ENCODE data around the gene CYP19A1. TPM values are rescaled to one million over a fixed set of nuclear protein-coding genes. Genes with fewer than 3 reads are reported as not detected.

The CYP19A1 gene
- total and polyA plus RNA-seq, 5 experiments from 2014 or later = not detected

DNA sequence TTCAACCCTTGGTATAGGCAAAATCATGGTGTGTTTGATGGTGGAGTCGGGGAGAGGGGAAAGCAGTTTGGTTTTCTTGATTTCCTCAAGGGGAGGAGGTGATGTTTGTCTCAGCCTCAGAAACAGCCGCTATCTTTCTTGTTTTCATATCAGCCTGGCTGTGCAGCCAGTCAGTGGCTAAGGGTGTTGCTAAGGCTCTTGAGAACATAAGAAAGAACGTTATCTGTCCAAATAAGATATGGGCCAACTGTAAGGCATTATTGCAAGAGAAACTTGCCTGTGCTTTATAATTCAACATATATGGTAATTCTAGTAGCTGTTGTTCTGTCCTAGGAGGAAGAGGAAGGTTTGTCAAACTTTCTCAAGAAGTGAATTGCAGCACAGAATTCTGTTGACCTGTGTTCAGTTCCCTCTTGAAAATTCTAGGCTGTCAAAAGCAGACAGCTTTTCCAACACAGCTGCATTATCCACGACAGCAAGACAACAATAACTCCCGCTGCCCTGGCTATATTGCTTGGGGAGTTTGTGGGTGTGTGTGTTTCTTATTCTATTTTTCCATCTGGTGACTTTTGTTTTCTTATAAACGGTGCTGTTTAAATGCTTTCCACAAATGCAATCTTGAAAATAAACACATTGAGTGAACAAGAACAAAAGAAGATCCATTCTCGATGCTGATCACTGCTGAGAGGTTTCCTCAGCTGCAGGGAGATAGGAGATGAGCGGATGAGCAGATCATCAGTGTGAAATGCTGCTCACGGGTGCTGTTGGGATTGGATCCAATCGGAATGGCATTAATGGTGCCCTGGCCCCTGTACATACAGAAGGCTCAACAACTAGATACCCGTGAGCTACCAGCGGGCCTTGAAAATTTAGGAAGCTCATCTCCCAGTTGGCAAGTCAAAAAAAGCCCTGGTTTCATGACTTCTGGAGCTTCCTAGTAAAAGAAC lies 152.9 kb downstream of the CYP19A1 start:
- no peaks in the 10 kb centered on the region for H3K36me3 Mint-ChIP-seq
- H3K27me3 Mint-ChIP-seq = peaks cover 0 to 17% (median 11%) of the 10 kb centered on the region in 5 donors
- POLR2A ChIA-PET = no interaction called here
- no peak overlapping the region for H3K4me3 Mint-ChIP-seq
- no peak for ATAC-seq
- no peaks in the 10 kb centered on the region for H3K9me3 Mint-ChIP-seq
- peaks cover 0 to 3% (median 0%) of the 10 kb centered on the region in 4 donors for H3K4me1 Mint-ChIP-seq
- no peak for DNase-seq
- no peak overlapping the region for H3K27ac Mint-ChIP-seq

DNA sequence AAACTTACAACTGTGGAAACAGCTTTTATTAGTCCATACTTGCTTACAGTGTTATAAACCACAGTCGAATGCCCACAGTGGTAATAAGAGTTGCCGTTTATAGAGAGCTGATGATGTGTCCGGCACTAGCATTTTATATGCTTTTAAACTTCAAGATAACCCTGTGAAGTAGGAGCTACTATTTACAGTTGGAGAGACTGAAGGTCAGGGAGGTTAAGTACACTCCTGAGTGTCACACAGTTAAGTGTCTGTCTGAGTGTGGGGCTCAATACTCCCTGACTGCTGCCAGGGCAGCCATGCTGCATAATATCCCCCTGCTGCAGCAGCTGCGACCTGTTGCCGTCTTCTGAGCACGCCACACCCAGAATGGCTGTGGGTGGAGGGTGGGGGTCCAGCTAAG lies 153.8 kb downstream of the CYP19A1 start:
- H3K9me3 Mint-ChIP-seq = no peaks in the 10 kb centered on the region
- H3K27me3 Mint-ChIP-seq = peaks cover 0 to 17% (median 10%) of the 10 kb centered on the region in 5 donors
- H3K4me3 Mint-ChIP-seq = no peak overlapping the region
- no peak for ATAC-seq
- no peaks in the 10 kb centered on the region for H3K36me3 Mint-ChIP-seq
- peaks cover 0 to 3% (median 0%) of the 10 kb centered on the region in 4 donors for H3K4me1 Mint-ChIP-seq
- no peak for DNase-seq
- H3K27ac Mint-ChIP-seq = no peak overlapping the region
- POLR2A ChIA-PET = no interaction called here

GRCh38 chr15:51183076-51183475 lies 155.3 kb downstream of the CYP19A1 start:
- Mint-ChIP-seq H3K36me3 (no peaks in the 10 kb centered on the region), H3K4me3 (no peak overlapping the region), H3K27me3 (peaks cover 0 to 14% (median 7%) of the 10 kb centered on the region in 5 donors), H3K4me1 (peaks cover 0 to 3% (median 0%) of the 10 kb centered on the region in 4 donors), H3K27ac (no peak overlapping the region), H3K9me3 (peaks cover 0 to 3% (median 0%) of the 10 kb centered on the region in 9 donors)
- POLR2A ChIA-PET = no interaction called here
- ATAC-seq = no peak
- DNase-seq = no peak

GRCh38 chr15:51181905-51182304 lies 156.5 kb downstream of the CYP19A1 start:
- Mint-ChIP-seq H3K4me1 (peaks cover 0 to 3% (median 0%) of the 10 kb centered on the region in 4 donors), H3K36me3 (no peaks in the 10 kb centered on the region), H3K9me3 (peaks cover 0 to 4% (median 0%) of the 10 kb centered on the region in 9 donors), H3K27ac (no peak overlapping the region), H3K27me3 (peaks cover 0 to 12% (median 6%) of the 10 kb centered on the region in 5 donors), H3K4me3 (no peak overlapping the region)
- ATAC-seq (no peak), DNase-seq (no peak)
- POLR2A ChIA-PET = no interaction called here

- H3K4me1 Mint-ChIP-seq = peaks cover 0 to 3% (median 0%) of the 10 kb centered on the region in 4 donors
- no peaks in the 10 kb centered on the region for H3K36me3 Mint-ChIP-seq
- POLR2A ChIA-PET = no interaction called here
- H3K9me3 Mint-ChIP-seq = peaks cover 0 to 5% (median 0%) of the 10 kb centered on the region in 9 donors
- DNase-seq (no peak), ATAC-seq (no peak)
- no peak overlapping the region for H3K4me3 Mint-ChIP-seq
- no peak overlapping the region for H3K27ac Mint-ChIP-seq
- H3K27me3 Mint-ChIP-seq = peaks cover 0 to 11% (median 3%) of the 10 kb centered on the region in 5 donors
Observed at GRCh38 chr15:51181221-51181620, 157.2 kb downstream of the CYP19A1 start.

DNA sequence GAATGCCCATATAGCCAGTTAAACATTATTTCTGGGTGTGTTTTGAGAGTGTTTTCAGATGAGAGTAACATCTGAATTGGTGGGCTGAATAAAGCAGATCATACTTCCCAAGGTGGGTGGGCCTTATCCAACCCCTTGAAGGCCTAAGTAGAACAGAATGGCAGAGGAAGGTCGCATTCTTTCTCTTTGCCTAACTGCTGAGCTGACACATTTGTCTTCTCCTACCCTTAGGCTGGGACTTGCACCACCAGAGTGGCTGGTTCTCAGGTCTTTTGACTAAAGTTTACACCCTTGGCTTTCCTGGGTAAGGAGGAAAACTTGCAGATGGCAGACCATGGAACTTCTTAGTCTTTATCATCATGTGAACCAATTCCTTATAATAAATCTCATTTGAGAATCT lies 157.9 kb downstream of the CYP19A1 start:
- H3K36me3 Mint-ChIP-seq = no peaks in the 10 kb centered on the region
- no peak for DNase-seq
- POLR2A ChIA-PET = no interaction called here
- H3K27ac Mint-ChIP-seq = no peak overlapping the region
- peaks cover 0 to 11% (median 2%) of the 10 kb centered on the region in 5 donors for H3K27me3 Mint-ChIP-seq
- peaks cover 0 to 5% (median 0%) of the 10 kb centered on the region in 9 donors for H3K9me3 Mint-ChIP-seq
- H3K4me3 Mint-ChIP-seq = no peak overlapping the region
- H3K4me1 Mint-ChIP-seq = peaks cover 0 to 3% (median 0%) of the 10 kb centered on the region in 4 donors
- no peak for ATAC-seq

- Mint-ChIP-seq H3K27me3 (peaks cover 0 to 11% (median 2%) of the 10 kb centered on the region in 5 donors), H3K27ac (no peak overlapping the region), H3K9me3 (peaks cover 0 to 5% (median 0%) of the 10 kb centered on the region in 9 donors), H3K36me3 (no peaks in the 10 kb centered on the region), H3K4me3 (no peak overlapping the region), H3K4me1 (peaks cover 0 to 3% (median 0%) of the 10 kb centered on the region in 4 donors)
- no peak for ATAC-seq
- DNase-seq = no peak
- POLR2A ChIA-PET = no interaction called here
Observed at GRCh38 chr15:51180011-51180410, 158.4 kb downstream of the CYP19A1 start.

GRCh38 chr15:51172193-51172592 lies 166.2 kb downstream of the CYP19A1 start:
- no peak for DNase-seq
- H3K27me3 Mint-ChIP-seq = peaks cover 6 to 31% (median 14%) of the 10 kb centered on the region in 5 donors
- peaks cover 0 to 4% (median 0%) of the 10 kb centered on the region in 9 donors for H3K9me3 Mint-ChIP-seq
- H3K4me1 Mint-ChIP-seq = no peaks in the 10 kb centered on the region
- no peak for ATAC-seq
- no peak overlapping the region for H3K27ac Mint-ChIP-seq
- POLR2A ChIA-PET = interaction anchor here (0.6 kb wide), 1 partner anchor 9 kb away, joined by 3 read pairs; no protein-coding TSS in a partner anchor
- no peak overlapping the region for H3K4me3 Mint-ChIP-seq
- H3K36me3 Mint-ChIP-seq = peaks cover 0 to 4% (median 0%) of the 10 kb centered on the region in 3 donors

DNA sequence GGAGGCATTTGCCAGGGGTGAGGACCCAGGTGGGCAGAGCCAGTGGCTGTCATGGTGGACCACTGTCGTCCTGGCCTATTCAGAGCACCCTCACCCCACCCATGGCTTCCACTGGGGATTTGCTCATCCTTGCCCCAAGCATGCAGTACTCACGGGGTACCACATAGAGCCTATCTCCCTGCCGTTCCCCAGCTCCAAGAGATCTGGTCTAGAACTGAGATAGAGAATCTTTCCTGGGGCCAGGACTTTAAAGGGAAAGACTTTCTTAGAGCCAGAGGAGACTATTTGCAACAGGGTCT lies 166.8 kb downstream of the CYP19A1 start:
- POLR2A ChIA-PET = interaction anchor here (0.6 kb wide), 1 partner anchor 8 kb away, joined by 3 read pairs; no protein-coding TSS in a partner anchor
- peaks cover 0 to 4% (median 0%) of the 10 kb centered on the region in 3 donors for H3K36me3 Mint-ChIP-seq
- peaks cover 0 to 4% (median 0%) of the 10 kb centered on the region in 9 donors for H3K9me3 Mint-ChIP-seq

GRCh38 chr15:51170882-51171633 lies 167.3 kb downstream of the CYP19A1 start:
- no peaks in the 10 kb centered on the region for H3K4me1 Mint-ChIP-seq
- H3K27ac Mint-ChIP-seq = no peak overlapping the region
- DNase-seq (no peak), ATAC-seq (no peak)
- H3K4me3 Mint-ChIP-seq = no peak overlapping the region
- peaks cover 0 to 4% (median 0%) of the 10 kb centered on the region in 3 donors for H3K36me3 Mint-ChIP-seq
- H3K27me3 Mint-ChIP-seq = peaks cover 6 to 31% (median 14%) of the 10 kb centered on the region in 5 donors
- H3K9me3 Mint-ChIP-seq = peaks cover 0 to 4% (median 0%) of the 10 kb centered on the region in 9 donors
- POLR2A ChIA-PET = no interaction called here

More for the DNA sequence above, 166.8 kb downstream of the CYP19A1 start:
- DNase-seq = no peak
- Mint-ChIP-seq H3K27me3 (peaks cover 6 to 31% (median 14%) of the 10 kb centered on the region in 5 donors), H3K4me3 (no peak overlapping the region), H3K27ac (no peak overlapping the region), H3K4me1 (no peaks in the 10 kb centered on the region)
- ATAC-seq = no peak

DNA sequence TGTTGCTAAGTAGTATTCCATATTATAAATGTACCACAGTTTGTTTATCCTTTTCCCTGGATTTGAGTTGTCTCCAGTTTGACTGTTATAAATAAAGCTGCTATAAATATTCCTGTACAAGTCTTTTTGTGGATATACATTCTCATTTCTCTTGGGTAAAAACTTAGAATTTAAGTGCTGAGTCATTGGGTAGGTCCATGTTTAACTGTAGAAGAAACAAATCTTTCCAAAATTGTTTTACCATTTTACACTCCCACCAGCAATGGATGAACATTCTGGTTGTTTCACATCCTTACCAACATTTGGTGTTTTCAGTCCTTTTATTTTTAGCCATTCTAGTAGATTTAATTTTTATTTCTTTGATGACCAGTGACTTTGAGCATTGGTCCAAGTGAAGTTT lies 169.7 kb downstream of the CYP19A1 start:
- ATAC-seq (no peak), DNase-seq (no peak)
- H3K27me3 Mint-ChIP-seq = peaks cover 6 to 50% (median 19%) of the 10 kb centered on the region in 5 donors
- H3K4me1 Mint-ChIP-seq = no peaks in the 10 kb centered on the region
- H3K9me3 Mint-ChIP-seq = peaks cover 0 to 4% (median 0%) of the 10 kb centered on the region in 9 donors
- H3K4me3 Mint-ChIP-seq = no peak overlapping the region
- no peak overlapping the region for H3K27ac Mint-ChIP-seq
- POLR2A ChIA-PET = no interaction called here
- H3K36me3 Mint-ChIP-seq = peaks cover 0 to 4% (median 0%) of the 10 kb centered on the region in 3 donors

DNA sequence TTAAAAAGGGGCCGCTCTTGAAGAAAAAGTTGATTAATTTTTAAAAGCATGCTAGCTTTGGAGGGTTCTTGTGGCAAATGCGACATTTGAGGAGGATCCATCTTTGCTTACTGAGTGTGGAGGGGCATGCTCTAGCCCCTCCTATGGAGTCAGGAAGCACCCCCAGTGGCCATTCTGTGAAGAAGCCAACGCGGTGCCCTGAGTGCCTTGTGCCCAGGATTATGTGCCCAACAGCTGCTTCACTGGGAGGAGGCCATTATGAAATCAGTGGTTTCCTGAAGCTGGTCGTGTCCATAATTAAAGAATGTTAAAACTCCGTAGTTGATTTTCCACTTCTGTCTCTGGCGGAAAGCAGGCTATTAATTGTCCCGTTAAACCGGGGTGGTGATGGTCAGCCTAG lies 174.6 kb downstream of the CYP19A1 start:
- no peaks in the 10 kb centered on the region for H3K9me3 Mint-ChIP-seq
- no peak overlapping the region for H3K4me3 Mint-ChIP-seq
- DNase-seq (no peak), ATAC-seq (no peak)
- H3K27ac Mint-ChIP-seq = no peak overlapping the region
- H3K27me3 Mint-ChIP-seq = peaks cover 5 to 25% (median 15%) of the 10 kb centered on the region in 5 donors
- H3K4me1 Mint-ChIP-seq = peaks cover 0 to 2% (median 2%) of the 10 kb centered on the region in 4 donors
- POLR2A ChIA-PET = no interaction called here
- no peaks in the 10 kb centered on the region for H3K36me3 Mint-ChIP-seq
